ENCODE results near the gene LAMA1. TPM values are rescaled to one million over a fixed set of nuclear protein-coding genes. Genes with fewer than 3 reads are reported as not detected.

The LAMA1 gene
- total RNA-seq, 4 donors from 2014 or later, result 0.83 to 3.2 (median 1.4) TPM

GRCh38 chr18:6994771-6995430, 122.7 kb downstream of the LAMA1 start:
- Histone ChIP-seq H3K27me3 (no peaks in the 10 kb centered on the region), H3K4me1 (peaks cover 19% of the 10 kb centered on the region), H3K27ac (peak overlapping the region; percentile 27), H3K4me3 (no peak overlapping the region), H3K36me3 (no peaks in the 10 kb centered on the region), H3K9me3 (no peaks in the 10 kb centered on the region)
- TF ChIP-seq POLR2AphosphoS5 (IDR thresholded peaks at IDR 0.05) (no peak), POLR2A (IDR thresholded peaks at IDR 0.05) (no peak), CTCF (IDR thresholded peaks at IDR 0.05) (no peak)
- no peak for DNase-seq (ENCODE audit: low spot score in 2 of 2)
- whole genome bisulfite sequencing, result 18% methylated on average over 7 of the region's 7 CpGs

GRCh38 chr18:6994056-6994770, 123.4 kb downstream of the LAMA1 start:
- 40% methylated on average over 7 of the region's 7 CpGs for WGBS
- Histone ChIP-seq H3K4me1 (peaks cover 19% of the 10 kb centered on the region), H3K27ac (peak overlapping the region; percentile 27), H3K27me3 (no peaks in the 10 kb centered on the region), H3K9me3 (no peaks in the 10 kb centered on the region), H3K4me3 (no peak overlapping the region), H3K36me3 (no peaks in the 10 kb centered on the region)
- no peak for TF ChIP-seq POLR2AphosphoS5 (IDR thresholded peaks at IDR 0.05)
- TF ChIP-seq CTCF (IDR thresholded peaks at IDR 0.05), result no peak
- TF ChIP-seq POLR2A (IDR thresholded peaks at IDR 0.05), result no peak
- no peak for TF ChIP-seq EP300 (IDR thresholded peaks at IDR 0.05)
- no peak for DNase-seq (ENCODE audit: low spot score in 2 of 2)

- Histone ChIP-seq H3K9me3 (no peaks in the 10 kb centered on the region), H3K4me1 (peaks cover 19% of the 10 kb centered on the region), H3K4me3 (no peak overlapping the region), H3K27me3 (no peaks in the 10 kb centered on the region), H3K27ac (no peak overlapping the region), H3K36me3 (no peaks in the 10 kb centered on the region)
- no peak for DNase-seq (ENCODE audit: low spot score in 2 of 2)
- TF ChIP-seq EP300 (IDR thresholded peaks at IDR 0.05) (no peak), CTCF (IDR thresholded peaks at IDR 0.05) (no peak), POLR2A (IDR thresholded peaks at IDR 0.05) (no peak), POLR2AphosphoS5 (IDR thresholded peaks at IDR 0.05) (no peak)
These were observed 124.8 kb downstream of the LAMA1 start for GRCh38 chr18:6992761-6993160.

- no peaks in the 10 kb centered on the region for H3K9me3 ChIP-seq
- DNase-seq (ENCODE audit: low spot score in 2 of 2), result no peak
- WGBS, result 88% methylated on average over 7 of the region's 7 CpGs
These were observed 134.2 kb downstream of the LAMA1 start for GRCh38 chr18:6983366-6983765.

More at GRCh38 chr18:6983366-6983765, 134.2 kb downstream of the LAMA1 start:
- TF ChIP-seq CTCF (IDR thresholded peaks at IDR 0.05) (no peak), POLR2A (IDR thresholded peaks at IDR 0.05) (no peak), EP300 (IDR thresholded peaks at IDR 0.05) (no peak), POLR2AphosphoS5 (IDR thresholded peaks at IDR 0.05) (no peak)
- H3K4me3 ChIP-seq, result no peak overlapping the region
- no peaks in the 10 kb centered on the region for H3K36me3 ChIP-seq
- H3K27ac ChIP-seq, result no peak overlapping the region
- no peaks in the 10 kb centered on the region for H3K4me1 ChIP-seq
- H3K27me3 ChIP-seq, result no peaks in the 10 kb centered on the region
